Smooth muscle cell (in vitro differentiated cells): ENCODE data around the gene APOBEC3A. TPM values are rescaled to one million over a fixed set of nuclear protein-coding genes. Genes with fewer than 3 reads are reported as not detected.

Experiments
- DNase-seq: peaks from one replicate; lab custom pipeline; 2025; ENCODE audit not compliant: unreplicated experiment; lab: John Stamatoyannopoulos, UW
- H2AFZ ChIP-seq: fragments of 200-600 bp; sonication (generic); 2 replicates; pipeline ENCODE4 v1.6.0; 2016; ENCODE audit warnings: antibody characterized with exemption, low read depth, mild to moderate bottlenecking
- H3F3A ChIP-seq: fragments of 200-600 bp; sonication (generic); 2 replicates; pipeline ENCODE4 v1.6.0; 2017; ENCODE audit warnings: antibody characterized with exemption, low read depth
- H3K27ac ChIP-seq: fragments of 200-600 bp; sonication (generic); 2 replicates; pipeline ENCODE4 v1.5.1; 2016; ENCODE audit warnings: low read depth, mild to moderate bottlenecking
- H3K27me3 ChIP-seq: fragments of 200-600 bp; sonication (generic); 2 replicates; pipeline ENCODE4 v1.6.1; 2016; ENCODE audit warnings: low read depth, mild to moderate bottlenecking
- H3K36me3 ChIP-seq: fragments of 200-600 bp; sonication (generic); 2 replicates; pipeline ENCODE4 v1.5.1; 2016; ENCODE audit warnings: low read depth
- H3K4me1 ChIP-seq: fragments of 200-600 bp; sonication (generic); 2 replicates; pipeline ENCODE4 v1.5.1; 2016; ENCODE audit warnings: low read depth
- H3K4me2 ChIP-seq: fragments of 200-600 bp; sonication (generic); 2 replicates; pipeline ENCODE4 v1.6.0; 2016; ENCODE audit warnings: mild to moderate bottlenecking
- H3K4me3 ChIP-seq: fragments of 200-600 bp; sonication (generic); 2 replicates; pipeline ENCODE4 v1.5.1; 2016; ENCODE audit warnings: mild to moderate bottlenecking
- H3K79me2 ChIP-seq: fragments of 200-600 bp; sonication (generic); 2 replicates; pipeline ENCODE4 v1.6.0; 2016; ENCODE audit warnings: low read depth, mild to moderate bottlenecking
- H3K9ac ChIP-seq: fragments of 200-600 bp; sonication (generic); 2 replicates; pipeline ENCODE4 v1.6.0; 2016; ENCODE audit warnings: low read depth
- H3K9me3 ChIP-seq: fragments of 200-600 bp; sonication (generic); replicated peaks from 2 replicates; pipeline ENCODE4 v1.5.1; 2016; ENCODE audit warnings: low read depth
- H4K20me1 ChIP-seq: fragments of 200-600 bp; sonication (generic); 2 replicates; pipeline ENCODE4 v1.6.0; 2016; ENCODE audit warnings: low read depth
- CTCF ChIP-seq: fragments of 200-600 bp; sonication (generic); IDR thresholded peaks from 2 replicates; pipeline ENCODE4 v1.5.1; 2017; ENCODE audit warnings: borderline replicate concordance, mild to moderate bottlenecking, antibody characterized with exemption; ENCODE audit not compliant: insufficient read depth, poor library complexity, severe bottlenecking
- WGBS: methylation state at CpG from one replicate; pipeline ENCODE4 v1.1.7; 2016; ENCODE audit warnings: low lambda C conversion rate; 5-methylcytosine and 5-hydroxymethylcytosine counted together
- polyA plus RNA-seq: library from polyadenylated mRNA; unstranded; fragments of >200 nt; fragmentation: Nextera tagmentation; extraction: Ambion mirVana; gene quantifications from 2 replicates; pipeline ENCODE4 v1.2.1, GENCODE V29; 2016
- total RNA-seq: library from RNA; depleted of rRNA; stranded (reverse); fragments of >200 nt; gene quantifications from 2 replicates; pipeline ENCODE4 v1.2.3, GENCODE V29; 2014

APOBEC3A gene
- total and polyA plus RNA-seq, 2 experiments from 2014 or later, result 0.18 TPM; not detected in 1

- no peak for TF ChIP-seq CTCF
- Histone ChIP-seq H3K4me1 (peaks cover 1% of the 10 kb centered on the region), H3K9ac (no peak overlapping the region), H3K4me2 (no peak overlapping the region), H4K20me1 (no peaks in the 10 kb centered on the region), H2AFZ (no peak overlapping the region), H3K79me2 (no peaks in the 10 kb centered on the region), H3K27me3 (peaks cover 3% of the 10 kb centered on the region), H3K9me3 (no peaks in the 10 kb centered on the region), H3F3A (no peaks in the 10 kb centered on the region), H3K27ac (no peak overlapping the region), H3K36me3 (no peaks in the 10 kb centered on the region), H3K4me3 (no peak overlapping the region)
- DNase-seq, result no peak
- WGBS, result 91% methylated on average over 12 of the region's 12 CpGs
Measured at GRCh38 chr22:38952281-38952993, 5.0 kb upstream of the APOBEC3A start.

GRCh38 chr22:38953091-38953490, 4.3 kb upstream of the APOBEC3A start:
- H3K4me2 ChIP-seq, result no peak overlapping the region
- H3K4me1 ChIP-seq, result no peaks in the 10 kb centered on the region
- no peak overlapping the region for H3K9ac ChIP-seq
- no peaks in the 10 kb centered on the region for H3K79me2 ChIP-seq
- WGBS, result 92% methylated on average over 7 of the region's 8 CpGs
- H2AFZ ChIP-seq, result no peak overlapping the region
- H3K36me3 ChIP-seq, result no peaks in the 10 kb centered on the region
- no peaks in the 10 kb centered on the region for H4K20me1 ChIP-seq
- peaks cover 8% of the 10 kb centered on the region for H3K27me3 ChIP-seq
- H3F3A ChIP-seq, result no peaks in the 10 kb centered on the region
- DNase-seq, result no peak
- H3K4me3 ChIP-seq, result no peak overlapping the region
- no peak overlapping the region for H3K27ac ChIP-seq
- no peak for TF ChIP-seq CTCF
- no peaks in the 10 kb centered on the region for H3K9me3 ChIP-seq

- Histone ChIP-seq H4K20me1 (no peaks in the 10 kb centered on the region), H3K79me2 (no peaks in the 10 kb centered on the region), H3K9ac (no peak overlapping the region), H3F3A (no peaks in the 10 kb centered on the region), H3K36me3 (no peaks in the 10 kb centered on the region), H3K27me3 (peaks cover 14% of the 10 kb centered on the region), H3K9me3 (no peaks in the 10 kb centered on the region), H3K27ac (peak overlapping the region; percentile 44), H3K4me3 (no peak overlapping the region), H2AFZ (no peak overlapping the region), H3K4me2 (no peak overlapping the region), H3K4me1 (no peaks in the 10 kb centered on the region)
- WGBS, result 84% methylated on average over 15 of the region's 15 CpGs
- DNase-seq, result no peak
- TF ChIP-seq CTCF, result no peak
Measured at GRCh38 chr22:38953577-38954413, 3.6 kb upstream of the APOBEC3A start.
